HEK293 (cell line): Measurements from ENCODE around the gene RAD23B.

ENCODE experiments used
- BCL11A ChIP-seq: fragments of 450-650 bp; formaldehyde crosslinking; IDR thresholded peaks from 2 replicates; pipeline ENCODE4 v1.5.1; 2016; ENCODE audit warnings: low read depth, missing biosample characterization, missing genetic modification characterization
- GLIS2 ChIP-seq: fragments of 450-650 bp; formaldehyde crosslinking; IDR thresholded peaks from 2 replicates; pipeline ENCODE4 v1.5.1; 2016; ENCODE audit warnings: missing biosample characterization, missing genetic modification characterization
- KLF10 ChIP-seq: fragments of 450-650 bp; IDR thresholded peaks from 2 replicates; pipeline ENCODE4 v1.5.1; 2018; ENCODE audit warnings: missing biosample characterization, mild to moderate bottlenecking, missing genetic modification characterization
- SP2 ChIP-seq: fragments of 450-650 bp; formaldehyde crosslinking; IDR thresholded peaks from 2 replicates; pipeline ENCODE4 v1.5.1; 2016; ENCODE audit warnings: missing biosample characterization, missing genetic modification characterization
- TCF7L2 ChIP-seq: IDR thresholded peaks from 2 replicates; pipeline ENCODE4 v1.6.1; 2011; ENCODE audit warnings: low read depth, mild to moderate bottlenecking, inconsistent platforms, low read length, moderate library complexity, borderline replicate concordance
- YY1 ChIP-seq: fragments of 450-650 bp; formaldehyde crosslinking; IDR thresholded peaks from 2 replicates; pipeline ENCODE4 v1.5.1; 2018; ENCODE audit warnings: missing biosample characterization, missing genetic modification characterization
- ZBTB1 ChIP-seq: fragments of 450-650 bp; formaldehyde crosslinking; IDR thresholded peaks from 2 replicates; pipeline ENCODE4 v1.5.1; 2016; ENCODE audit warnings: missing biosample characterization, missing genetic modification characterization
- ZBTB10 ChIP-seq: fragments of 450-650 bp; formaldehyde crosslinking; IDR thresholded peaks from 2 replicates; pipeline ENCODE4 v1.5.1; 2016; ENCODE audit warnings: missing biosample characterization, missing genetic modification characterization
- ZBTB26 ChIP-seq: fragments of 450-650 bp; formaldehyde crosslinking; optimal IDR thresholded peaks from 2 replicates; pipeline ENCODE3; 2016; ENCODE audit warnings: missing biosample characterization, mild to moderate bottlenecking, missing genetic modification characterization
- ZBTB8A ChIP-seq: fragments of 450-650 bp; formaldehyde crosslinking; IDR thresholded peaks from 2 replicates; pipeline ENCODE4 v1.5.1; 2016; ENCODE audit warnings: missing biosample characterization, missing genetic modification characterization
- ZFP37 ChIP-seq: fragments of 450-650 bp; formaldehyde crosslinking; IDR thresholded peaks from 2 replicates; pipeline ENCODE4 v1.5.1; 2016; ENCODE audit warnings: missing biosample characterization, missing genetic modification characterization
- ZNF155 ChIP-seq: fragments of 450-650 bp; formaldehyde crosslinking; IDR thresholded peaks from 2 replicates; pipeline ENCODE4 v1.5.1; 2016; ENCODE audit warnings: missing biosample characterization, missing genetic modification characterization
- ZNF157 ChIP-seq: fragments of 450-650 bp; formaldehyde crosslinking; IDR thresholded peaks from 2 replicates; pipeline ENCODE4 v1.5.1; 2016; ENCODE audit warnings: missing biosample characterization, missing genetic modification characterization
- ZNF174 ChIP-seq: fragments of 450-650 bp; formaldehyde crosslinking; IDR thresholded peaks from 2 replicates; pipeline ENCODE4 v1.5.0; 2017; ENCODE audit warnings: missing biosample characterization, mild to moderate bottlenecking, missing genetic modification characterization
- ZNF18 ChIP-seq: fragments of 450-650 bp; formaldehyde crosslinking; IDR thresholded peaks from 2 replicates; pipeline ENCODE4 v1.5.1; 2016; ENCODE audit warnings: missing biosample characterization, missing genetic modification characterization
- ZNF202 ChIP-seq: fragments of 450-650 bp; formaldehyde crosslinking; IDR thresholded peaks from 2 replicates; pipeline ENCODE4 v1.5.1; 2016; ENCODE audit warnings: missing biosample characterization, missing genetic modification characterization, borderline replicate concordance
- ZNF221 ChIP-seq: fragments of 450-650 bp; formaldehyde crosslinking; IDR thresholded peaks from 2 replicates; pipeline ENCODE4 v1.5.1; 2017; ENCODE audit warnings: missing biosample characterization, missing genetic modification characterization, borderline replicate concordance
- ZNF239 ChIP-seq: fragments of 450-650 bp; formaldehyde crosslinking; IDR thresholded peaks from 2 replicates; pipeline ENCODE4 v1.5.1; 2016; ENCODE audit warnings: missing biosample characterization, missing genetic modification characterization
- ZNF248 ChIP-seq: fragments of 450-650 bp; formaldehyde crosslinking; IDR thresholded peaks from 2 replicates; pipeline ENCODE4 v1.5.1; 2017; ENCODE audit warnings: missing biosample characterization, missing genetic modification characterization
- ZNF324 ChIP-seq: fragments of 450-650 bp; formaldehyde crosslinking; IDR thresholded peaks from 2 replicates; pipeline ENCODE4 v1.5.1; 2016; ENCODE audit warnings: missing biosample characterization, missing genetic modification characterization
- ZNF335 ChIP-seq: fragments of 450-650 bp; formaldehyde crosslinking; conservative IDR thresholded peaks from 2 replicates; pipeline ENCODE4 v1.5.1; 2016; ENCODE audit warnings: missing biosample characterization, missing genetic modification characterization
- ZNF366 ChIP-seq: fragments of 450-650 bp; formaldehyde crosslinking; conservative IDR thresholded peaks from 2 replicates; pipeline ENCODE4 v1.5.1; 2016; ENCODE audit warnings: missing biosample characterization, missing genetic modification characterization
- ZNF391 ChIP-seq: fragments of 450-650 bp; formaldehyde crosslinking; IDR thresholded peaks from 2 replicates; pipeline ENCODE4 v1.5.1; 2016; ENCODE audit warnings: low read depth, missing biosample characterization, missing genetic modification characterization, borderline replicate concordance
- ZNF394 ChIP-seq: fragments of 450-650 bp; formaldehyde crosslinking; IDR thresholded peaks from 2 replicates; pipeline ENCODE4 v1.5.1; 2016; ENCODE audit warnings: missing biosample characterization, missing genetic modification characterization, mild to moderate bottlenecking, moderate library complexity, borderline replicate concordance
- ZNF510 ChIP-seq: fragments of 450-650 bp; formaldehyde crosslinking; IDR thresholded peaks from 2 replicates; pipeline ENCODE4 v1.5.1; 2018; ENCODE audit warnings: mild to moderate bottlenecking, missing genetic modification characterization, missing biosample characterization; ENCODE audit not compliant: insufficient replicate concordance
- ZNF529 ChIP-seq: fragments of 450-650 bp; formaldehyde crosslinking; IDR thresholded peaks from 2 replicates; pipeline ENCODE4 v1.5.1; 2017; ENCODE audit warnings: missing genetic modification characterization, missing biosample characterization; ENCODE audit not compliant: insufficient replicate concordance
- ZNF558 ChIP-seq: fragments of 450-650 bp; formaldehyde crosslinking; IDR thresholded peaks from 2 replicates; pipeline ENCODE4 v1.5.1; 2016; ENCODE audit warnings: missing biosample characterization, missing genetic modification characterization
- ZNF561 ChIP-seq: fragments of 450-650 bp; IDR thresholded peaks from 2 replicates; pipeline ENCODE4 v1.5.1; 2018; ENCODE audit warnings: missing biosample characterization, missing genetic modification characterization, borderline replicate concordance
- ZNF571 ChIP-seq: fragments of 450-650 bp; formaldehyde crosslinking; IDR thresholded peaks from 2 replicates; pipeline ENCODE4 v1.5.0; 2017; ENCODE audit warnings: missing biosample characterization, missing genetic modification characterization
- ZNF580 ChIP-seq: fragments of 450-650 bp; formaldehyde crosslinking; IDR thresholded peaks from 2 replicates; pipeline ENCODE4 v1.5.1; 2016; ENCODE audit warnings: missing biosample characterization, missing genetic modification characterization
- ZNF629 ChIP-seq: fragments of 450-650 bp; formaldehyde crosslinking; IDR thresholded peaks from 2 replicates; pipeline ENCODE4 v1.5.1; 2017; ENCODE audit warnings: missing biosample characterization, missing genetic modification characterization
- ZNF654 ChIP-seq: fragments of 450-650 bp; formaldehyde crosslinking; IDR thresholded peaks from 2 replicates; pipeline ENCODE4 v1.5.1; 2016; ENCODE audit warnings: low read depth, missing biosample characterization, missing genetic modification characterization
- ZNF701 ChIP-seq: fragments of 450-650 bp; formaldehyde crosslinking; IDR thresholded peaks from 2 replicates; pipeline ENCODE4 v1.5.1; 2016; ENCODE audit warnings: missing biosample characterization, missing genetic modification characterization
- ZNF768 ChIP-seq: fragments of 450-650 bp; formaldehyde crosslinking; IDR thresholded peaks from 2 replicates; pipeline ENCODE4 v1.5.1; 2018; ENCODE audit warnings: missing biosample characterization, mild to moderate bottlenecking, missing genetic modification characterization
- ZNF830 ChIP-seq: fragments of 450-650 bp; IDR thresholded peaks from 2 replicates; pipeline ENCODE4 v1.5.0; 2018; ENCODE audit warnings: missing biosample characterization, missing genetic modification characterization, low read depth, mild to moderate bottlenecking, moderate library complexity
- ZNF837 ChIP-seq: fragments of 450-650 bp; formaldehyde crosslinking; IDR thresholded peaks from 2 replicates; pipeline ENCODE4 v1.5.1; 2016; ENCODE audit warnings: missing biosample characterization, missing genetic modification characterization

RAD23B gene

GRCh38 chr9:107282759-107283622 is at the start of gene RAD23B (continued):
- no peak for TF ChIP-seq ZFP37 (tag by site-specific recombination)
- TF ChIP-seq ZNF221, result no peak
- TF ChIP-seq ZNF768 (tag by site-specific recombination), result no peak
- TF ChIP-seq TCF7L2, result no peak
- peak; percentile 26; the same call in 1 of the 2 replicates for TF ChIP-seq ZNF629 (tag by site-specific recombination)
- TF ChIP-seq ZNF571 (tag by site-specific recombination), result no peak
- TF ChIP-seq ZNF18 (tag by site-specific recombination), result no peak
- TF ChIP-seq ZNF157 (tag by site-specific recombination), result no peak
- TF ChIP-seq ZNF510 (tag by site-specific recombination), result no peak
- peak; percentile 72; the same call in 1 of the 2 replicates for TF ChIP-seq GLIS2 (tag by site-specific recombination)
- TF ChIP-seq ZNF580 (tag by site-specific recombination), result no peak
- TF ChIP-seq ZNF837, result no peak
- TF ChIP-seq ZNF830 (tag by site-specific recombination), result no peak
- TF ChIP-seq ZNF701 (tag by site-specific recombination), result no peak
- peak; percentile 84 for TF ChIP-seq ZBTB26
- TF ChIP-seq ZNF654 (tag by site-specific recombination), result no peak
- TF ChIP-seq ZNF248 (tag by site-specific recombination), result no peak
- no peak for TF ChIP-seq ZNF394
- TF ChIP-seq ZBTB10 (tag by site-specific recombination), result peak; percentile 26; the same call in 1 of the 2 replicates
- no peak for TF ChIP-seq ZNF174 (tag by site-specific recombination)
- no peak; the same call in 1 of the 2 replicates for TF ChIP-seq ZNF391 (tag by site-specific recombination)
- peak; percentile 91 for TF ChIP-seq YY1
- TF ChIP-seq ZNF324 (tag by site-specific recombination), result no peak
- TF ChIP-seq ZNF366 (tag by site-specific recombination), result peak; percentile 85
- TF ChIP-seq ZNF155 (tag by site-specific recombination), result no peak
- TF ChIP-seq ZNF239 (tag by site-specific recombination), result no peak
- 0 out of 2 replicates have a peak, but pooled peaks have one; percentile 44 for TF ChIP-seq KLF10
- no peak for TF ChIP-seq BCL11A (tag by site-specific recombination)
- no peak for TF ChIP-seq ZBTB1 (tag by site-specific recombination)
- no peak for TF ChIP-seq ZNF202 (tag by site-specific recombination)
- TF ChIP-seq ZNF529, result no peak
- TF ChIP-seq ZBTB8A, result peak; percentile 94
- TF ChIP-seq SP2 (tag by site-specific recombination), result peak; percentile 86
- no peak for TF ChIP-seq ZNF335
- TF ChIP-seq ZNF558 (tag by site-specific recombination), result no peak
- TF ChIP-seq ZNF561 (tag by site-specific recombination), result no peak; the same call in 1 of the 2 replicates
